Measurements from ENCODE around the gene CST7. TPM values are rescaled to one million over a fixed set of nuclear protein-coding genes. Genes with fewer than 3 reads are reported as not detected.

Gene CST7
- total RNA-seq (2021): not detected in 2 replicates
- long read RNA-seq: 0 reads

- Histone ChIP-seq H2BK12ac (ENCODE audit: insufficient read length, low read depth, low read length) (no peak within 1 kb of the TSS), H4K20me1 (ENCODE audit: control insufficient read depth, insufficient read depth, insufficient read length) (no peaks in the 10 kb centered on the region), H2AK5ac (ENCODE audit: insufficient read length, low read length) (no peak within 1 kb of the TSS), H3T11ph (ENCODE audit: low read length) (no peak within 1 kb of the TSS), H3K23ac (ENCODE audit: insufficient read length, low read depth, low read length) (no peak within 1 kb of the TSS), H3K27ac (ENCODE audit: insufficient read length, low read depth, low read length) (no peak within 1 kb of the TSS), H3K4me1 (ENCODE audit: insufficient read depth, low read length) (no peaks in the 10 kb centered on the region), H3K56ac (ENCODE audit: insufficient read length, low read depth, low read length) (no peak within 1 kb of the TSS), H2BK15ac (ENCODE audit: low read depth, low read length) (no peak within 1 kb of the TSS), H2BK5ac (ENCODE audit: insufficient read length, low read length) (no peak within 1 kb of the TSS), H2BK120ac (ENCODE audit: low read depth, low read length, poor library complexity, severe bottlenecking) (no peak within 1 kb of the TSS), H3K79me2 (ENCODE audit: insufficient read depth, low read length) (no peaks in the 10 kb centered on the region), H3K18ac (ENCODE audit: insufficient read length, low read depth, low read length) (no peak within 1 kb of the TSS), H3K27me3 (ENCODE audit: insufficient read depth, low read length) (no peaks in the 10 kb centered on the region), H3K4me2 (ENCODE audit: insufficient read depth, insufficient read length, low read length) (no peak within 1 kb of the TSS), H4K5ac (ENCODE audit: insufficient read length, low read depth, low read length) (no peak within 1 kb of the TSS), H2AFZ (ENCODE audit: low read length) (no peak within 1 kb of the TSS), H3K23me2 (ENCODE audit: insufficient read length, low read depth, low read length, poor library complexity, severe bottlenecking) (no peaks in the 10 kb centered on the region), H3K79me1 (ENCODE audit: insufficient read depth, low read depth, low read length, poor library complexity, severe bottlenecking) (no peaks in the 10 kb centered on the region), H4K91ac (ENCODE audit: insufficient read length, low read depth, low read length) (no peak within 1 kb of the TSS), H2BK20ac (ENCODE audit: low read depth, low read length, poor library complexity, severe bottlenecking) (no peak within 1 kb of the TSS), H3K9ac (ENCODE audit: extremely low read depth, insufficient read length, low read length) (no peak within 1 kb of the TSS), H4K8ac (replicated peaks; ENCODE audit: insufficient read length, low read depth, low read length) (no peak within 1 kb of the TSS), H3K14ac (ENCODE audit: insufficient read depth, low read length) (no peak within 1 kb of the TSS; the same call in 1 of the 2 replicates), H3K9me3 (ENCODE audit: control insufficient read depth, low read depth, low read length) (no peaks in the 10 kb centered on the region), H3K4ac (ENCODE audit: low read depth, low read length) (no peak within 1 kb of the TSS)
- no peak for TF ChIP-seq CTCF (conservative IDR thresholded peaks at IDR 0.05)
- Mint-ChIP-seq H3K4me3 (no peak within 1 kb of the TSS), H3K36me3 (ENCODE audit: insufficient read depth in 1 of 3, low read depth in 3 of 3) (peaks cover 0 to 2% (median 0%) of the 10 kb centered on the region in 3 experiments; a peak in 1 of 7 replicates), H3K9me3 (peaks cover 24 to 29% of the 10 kb centered on the region in 2 experiments; a peak in 4 of 5 replicates), H3K27ac (no peak within 1 kb of the TSS), H3K27me3 (ENCODE audit: low read depth) (peaks cover 30% of the 10 kb centered on the region), H3K4me1 (peaks cover 5 to 8% of the 10 kb centered on the region in 2 experiments)
- peak; percentile 18 for DNase-seq
- no CpG with 5 or more reads among the region's 20 CpGs for WGBS (ENCODE audit: extremely low coverage, insufficient read length, low lambda C conversion rate)
These were observed at the start of gene CST7 for GRCh38 chr20:24948939-24949679. Gene CST7, plus strand, starts transcription at chr20:24949269. Its CDS starts 237 bp downstream, at chr20:24949506.
